Measurements from ENCODE around the gene ASTN2. TPM values are rescaled to one million over a fixed set of nuclear protein-coding genes. Genes with fewer than 3 reads are reported as not detected.

Gene ASTN2
- total and polyA plus RNA-seq, 12 donors: 1.9 to 11.1 (median 4.0) TPM

- H3K27ac ChIP-seq: no peak overlapping the region
- H3K9me3 ChIP-seq: no peaks in the 10 kb centered on the region
- intact Hi-C loops (cut with DNase I): no loop called here
- ATAC-seq: no peak
- H3K27me3 ChIP-seq: no peaks in the 10 kb centered on the region
- H3K4me1 ChIP-seq: no peaks in the 10 kb centered on the region
- DNase-seq: no peak
- H3K4me3 ChIP-seq: no peak overlapping the region
- TF ChIP-seq CTCF (IDR thresholded peaks at IDR 0.05): no peak
- no peaks in the 10 kb centered on the region for H3K36me3 ChIP-seq
Observed at GRCh38 chr9:116937361-116937760, 477.5 kb downstream of the ASTN2 start.

DNA sequence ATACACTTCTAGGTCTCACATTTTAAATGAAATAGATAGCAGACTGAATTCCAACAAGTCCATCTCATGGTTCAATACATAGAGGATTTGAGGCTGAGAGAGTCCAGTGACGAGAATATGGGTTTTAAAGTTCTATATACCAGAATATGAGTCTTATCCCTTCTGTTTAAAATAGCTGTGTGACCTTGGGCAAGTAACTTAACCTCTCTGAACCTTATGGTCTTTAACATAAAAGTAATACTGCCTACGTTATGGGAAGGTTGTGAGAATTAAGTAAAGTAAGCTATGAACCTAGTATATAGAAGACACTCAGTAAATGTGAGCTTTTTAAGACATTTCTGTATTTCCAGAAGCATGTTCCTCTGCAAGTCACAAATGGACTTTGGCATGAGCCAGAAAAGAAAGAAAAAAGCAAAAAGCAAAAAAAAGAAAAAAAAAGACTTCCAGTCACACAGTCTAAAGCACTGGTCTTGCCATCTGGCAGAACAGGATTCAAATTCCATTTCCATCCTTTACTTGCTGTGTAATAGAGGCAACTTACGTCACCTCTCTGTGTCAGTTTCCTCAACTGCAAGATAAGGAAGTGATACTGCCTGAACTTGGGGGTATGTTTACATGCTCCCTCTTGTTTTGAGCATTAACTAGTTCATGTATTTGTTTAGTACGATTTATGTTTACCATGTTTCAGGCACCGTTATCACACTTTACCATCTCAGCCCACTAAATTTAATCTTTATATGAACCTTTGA is 479.5 kb downstream of the ASTN2 start:
- Histone ChIP-seq H3K4me3 (no peak overlapping the region), H3K36me3 (no peaks in the 10 kb centered on the region), H3K9me3 (no peaks in the 10 kb centered on the region), H3K4me1 (no peaks in the 10 kb centered on the region), H3K27ac (no peak overlapping the region), H3K27me3 (peaks cover 0 to 17% (median 0%) of the 10 kb centered on the region in 7 donors)
- intact Hi-C loops (cut with DNase I): no loop called here
- TF ChIP-seq CTCF (IDR thresholded peaks at IDR 0.05): no peak
- ATAC-seq (no peak), DNase-seq (no peak)
- 48 to 57% methylated on average over 5 of the region's 5 CpGs for WGBS, 2 donors

DNA sequence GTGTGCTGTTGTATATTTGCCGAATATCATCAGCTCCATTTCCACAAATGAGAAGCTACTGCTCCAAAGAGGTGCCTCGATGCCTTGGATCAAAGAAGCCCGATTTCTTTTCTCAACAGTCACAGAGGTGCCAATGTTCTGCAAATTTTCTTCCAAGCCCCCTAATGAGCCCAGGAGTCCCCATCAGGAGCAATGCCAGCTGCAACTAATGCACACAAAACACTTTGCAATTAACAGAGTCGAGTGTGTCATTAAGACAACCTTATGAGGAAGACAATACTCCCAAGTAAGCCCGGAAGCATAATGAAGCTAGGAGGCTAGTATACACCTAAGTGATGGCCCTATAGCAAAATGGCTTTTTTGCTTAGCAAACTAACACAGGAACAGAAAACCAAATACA is 480.7 kb downstream of the ASTN2 start:
- TF ChIP-seq CTCF (IDR thresholded peaks at IDR 0.05): no peak
- 72 to 78% methylated on average over 5 of the region's 5 CpGs for WGBS, 2 donors
- DNase-seq (no peak), ATAC-seq (no peak)
- Histone ChIP-seq H3K27me3 (peaks cover 0 to 17% (median 0%) of the 10 kb centered on the region in 7 donors), H3K36me3 (no peaks in the 10 kb centered on the region), H3K9me3 (no peaks in the 10 kb centered on the region), H3K4me1 (no peaks in the 10 kb centered on the region), H3K4me3 (no peak overlapping the region), H3K27ac (no peak overlapping the region)
- intact Hi-C loops (cut with DNase I): no loop called here

GRCh38 chr9:116933251-116933650 is 481.6 kb downstream of the ASTN2 start:
- 79 to 81% methylated on average over 2 of the region's 2 CpGs for WGBS, 2 donors
- no peaks in the 10 kb centered on the region for H3K9me3 ChIP-seq
- no peaks in the 10 kb centered on the region for H3K4me1 ChIP-seq
- intact Hi-C loops (cut with DNase I): no loop called here
- H3K36me3 ChIP-seq: no peaks in the 10 kb centered on the region
- DNase-seq: no peak
- ATAC-seq: no peak
- peaks cover 0 to 17% (median 0%) of the 10 kb centered on the region in 7 donors for H3K27me3 ChIP-seq
- no peak overlapping the region for H3K4me3 ChIP-seq
- H3K27ac ChIP-seq: no peak overlapping the region
- TF ChIP-seq CTCF (IDR thresholded peaks at IDR 0.05): no peak
